Brain microvascular endothelial cell (primary cell): ENCODE results near the gene CENPI.

ENCODE experiments used
- DNase-seq: peaks from one replicate; pipeline ENCODE4 v3.0.0-alpha.2; 2020
- H3K27ac ChIP-seq: fragments of 250-450 bp; sonication (Bioruptor Pico); 2 replicates; pipeline ENCODE4 v1.5.1; 2020; ENCODE audit warnings: mild to moderate bottlenecking, moderate library complexity
- H3K27me3 ChIP-seq: fragments of 250-450 bp; sonication (Bioruptor Pico); replicated peaks from 2 replicates; pipeline ENCODE4 v1.5.1; 2020; ENCODE audit warnings: mild to moderate bottlenecking
- H3K36me3 ChIP-seq: fragments of 250-450 bp; sonication (Bioruptor Pico); replicated peaks from 2 replicates; pipeline ENCODE4 v1.5.1; 2020; ENCODE audit warnings: mild to moderate bottlenecking
- H3K4me3 ChIP-seq: 2 replicates; pipeline ENCODE4 v1.5.1; 2011; ENCODE audit warnings: low read depth, mild to moderate bottlenecking, control low read depth, low read length, moderate library complexity
- in situ Hi-C: cut with HindIII; loops from 2 replicates; pipeline ENCODE4 v1.10.0; 2017; ENCODE audit warnings: low sequenced_read_pairs, low pct_ligation_motif_present
- TF ChIP-seq, protein P1 (sequence below): IDR thresholded peaks from 2 replicates; pipeline ENCODE4 v1.5.1; 2011; ENCODE audit warnings: low read depth, mild to moderate bottlenecking, moderate library complexity, low read length, control low read depth, inconsistent platforms; ENCODE audit errors: missing control alignments

CENPI gene

DNA sequence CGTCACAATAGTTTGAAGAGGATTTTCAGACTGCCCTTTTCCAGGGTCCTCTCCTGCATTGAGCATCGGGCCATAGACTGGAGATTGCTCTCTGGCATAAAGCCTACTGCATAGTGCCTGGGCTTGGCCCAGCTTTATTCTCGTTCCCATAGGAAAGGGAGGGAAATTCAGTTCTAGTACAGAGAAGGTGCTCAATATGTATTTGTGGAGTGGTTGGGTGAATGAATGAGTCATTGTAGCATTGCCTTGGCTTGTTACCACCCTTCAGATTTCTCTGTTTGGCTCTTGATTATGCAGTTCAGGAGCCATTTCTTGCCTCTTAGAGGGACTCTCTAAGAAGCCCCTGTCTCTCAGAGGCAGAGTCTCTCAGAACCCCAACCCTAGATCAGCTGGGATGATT lies 16.8 kb upstream of the CENPI start:
- no peak overlapping the region for H3K4me3 ChIP-seq
- TF ChIP-seq, protein P1, sequence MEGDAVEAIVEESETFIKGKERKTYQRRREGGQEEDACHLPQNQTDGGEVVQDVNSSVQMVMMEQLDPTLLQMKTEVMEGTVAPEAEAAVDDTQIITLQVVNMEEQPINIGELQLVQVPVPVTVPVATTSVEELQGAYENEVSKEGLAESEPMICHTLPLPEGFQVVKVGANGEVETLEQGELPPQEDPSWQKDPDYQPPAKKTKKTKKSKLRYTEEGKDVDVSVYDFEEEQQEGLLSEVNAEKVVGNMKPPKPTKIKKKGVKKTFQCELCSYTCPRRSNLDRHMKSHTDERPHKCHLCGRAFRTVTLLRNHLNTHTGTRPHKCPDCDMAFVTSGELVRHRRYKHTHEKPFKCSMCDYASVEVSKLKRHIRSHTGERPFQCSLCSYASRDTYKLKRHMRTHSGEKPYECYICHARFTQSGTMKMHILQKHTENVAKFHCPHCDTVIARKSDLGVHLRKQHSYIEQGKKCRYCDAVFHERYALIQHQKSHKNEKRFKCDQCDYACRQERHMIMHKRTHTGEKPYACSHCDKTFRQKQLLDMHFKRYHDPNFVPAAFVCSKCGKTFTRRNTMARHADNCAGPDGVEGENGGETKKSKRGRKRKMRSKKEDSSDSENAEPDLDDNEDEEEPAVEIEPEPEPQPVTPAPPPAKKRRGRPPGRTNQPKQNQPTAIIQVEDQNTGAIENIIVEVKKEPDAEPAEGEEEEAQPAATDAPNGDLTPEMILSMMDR: no peak
- no peak overlapping the region for H3K27ac ChIP-seq
- no peaks in the 10 kb centered on the region for H3K36me3 ChIP-seq
- in situ Hi-C loops: no loop called here
- no peaks in the 10 kb centered on the region for H3K27me3 ChIP-seq
- no peak for DNase-seq

DNA sequence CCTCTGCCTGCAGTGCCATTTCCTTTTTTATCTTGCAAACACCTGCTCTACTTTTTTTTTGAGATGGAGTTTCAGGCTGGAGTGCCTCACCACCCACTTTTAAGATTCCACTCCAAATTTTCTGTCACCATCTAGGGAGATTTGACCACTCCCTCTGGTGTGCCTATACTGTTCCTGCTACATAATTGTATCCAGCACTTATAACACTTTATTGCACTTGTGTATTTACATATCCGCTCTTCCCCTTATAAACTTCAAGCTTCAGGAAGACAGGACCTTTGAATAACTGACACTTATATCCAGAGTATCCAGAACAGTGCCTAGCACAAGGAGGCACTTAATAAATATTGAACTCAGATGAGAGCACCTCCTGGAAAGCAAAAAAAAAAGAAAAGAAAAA lies 6.2 kb upstream of the CENPI start:
- H3K36me3 ChIP-seq: no peaks in the 10 kb centered on the region
- TF ChIP-seq, protein P1: no peak
- no peak for DNase-seq
- in situ Hi-C loops: no loop called here
- no peaks in the 10 kb centered on the region for H3K27me3 ChIP-seq
- H3K27ac ChIP-seq: no peak overlapping the region
- no peak overlapping the region for H3K4me3 ChIP-seq

DNA sequence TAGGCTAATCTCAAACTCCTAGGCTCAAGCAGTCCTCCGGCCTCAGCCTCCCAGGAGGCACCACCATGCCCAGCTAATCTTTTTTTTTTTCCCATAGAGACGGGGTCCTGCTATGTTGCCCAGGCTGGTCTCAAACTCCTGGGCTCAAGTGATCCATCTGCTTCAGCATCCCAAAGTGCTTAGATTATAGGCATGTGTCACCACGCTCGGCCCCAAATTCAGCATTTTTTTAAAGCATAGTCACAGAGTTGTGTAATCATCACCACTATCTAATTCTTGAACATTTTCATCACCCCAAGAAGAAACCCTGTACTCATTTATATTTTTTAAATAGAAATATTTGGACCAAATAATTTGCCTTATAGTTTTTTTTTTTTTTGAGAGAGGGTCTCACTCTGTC lies 10.3 kb downstream of the CENPI start:
- Histone ChIP-seq H3K27me3 (no peaks in the 10 kb centered on the region), H3K27ac (no peak overlapping the region), H3K4me3 (no peak overlapping the region), H3K36me3 (no peaks in the 10 kb centered on the region)
- TF ChIP-seq, protein P1: no peak
- DNase-seq: peak; percentile 35
- in situ Hi-C loops: no loop called here

DNA sequence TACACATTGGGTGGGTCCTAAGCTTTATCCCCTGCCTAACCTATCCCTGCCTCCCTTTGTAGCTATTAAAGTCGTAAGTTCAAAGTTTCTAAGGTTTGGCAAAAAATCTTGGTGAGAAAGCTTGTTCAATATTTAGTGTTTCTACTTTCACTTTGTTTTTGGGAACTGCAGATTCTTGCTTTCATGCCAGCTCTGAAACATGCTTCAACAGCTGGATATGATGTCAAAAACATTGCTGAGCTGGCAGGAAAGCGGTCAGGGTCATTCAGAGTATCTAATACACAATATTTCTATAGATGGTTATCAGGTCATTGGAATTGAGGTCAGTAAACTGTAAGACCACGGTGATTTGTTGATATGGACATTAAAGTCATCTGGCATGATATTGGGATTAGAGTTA lies 19.7 kb downstream of the CENPI start:
- TF ChIP-seq, protein P1: no peak
- Histone ChIP-seq H3K36me3 (no peaks in the 10 kb centered on the region), H3K4me3 (no peak overlapping the region), H3K27ac (no peak overlapping the region), H3K27me3 (no peaks in the 10 kb centered on the region)
- no peak for DNase-seq
- in situ Hi-C loops: no loop called here

DNA sequence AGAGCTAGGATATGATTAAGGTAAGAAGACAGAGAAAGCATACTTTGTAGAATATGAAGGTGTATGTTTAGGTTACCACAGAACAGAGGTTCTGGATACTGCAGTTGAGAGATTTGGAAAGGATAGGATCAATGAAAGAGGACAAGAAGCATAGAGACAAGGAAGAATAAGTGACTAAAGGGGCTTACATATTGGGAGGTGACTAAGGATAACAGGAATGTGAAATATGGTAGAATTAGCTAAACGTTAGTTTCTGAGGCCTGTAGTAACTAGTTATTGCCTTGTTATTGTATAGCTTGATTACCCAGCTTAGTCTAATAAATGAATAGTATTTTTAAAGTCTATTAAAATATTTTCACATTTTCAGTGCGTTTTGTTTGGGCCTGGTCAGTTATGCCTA lies 38.2 kb downstream of the CENPI start:
- Histone ChIP-seq H3K27ac (no peak overlapping the region), H3K4me3 (no peak overlapping the region), H3K36me3 (no peaks in the 10 kb centered on the region), H3K27me3 (no peaks in the 10 kb centered on the region)
- TF ChIP-seq, protein P1: no peak
- in situ Hi-C loops: no loop called here
- DNase-seq: no peak
